IMR-90 (cell line): ENCODE results near the gene SERPINA4. TPM values are rescaled to one million over a fixed set of nuclear protein-coding genes. Genes with fewer than 3 reads are reported as not detected.

Source experiments
- ATAC-seq: fragments of 200-7000 bp; cut with Tn5 transposase; 2 replicates; pipeline ENCODE4 v1.9.1; 2020; ENCODE audit warnings: low read depth, mild to moderate bottlenecking, moderate library complexity
- BruUV-seq: library from RNA; stranded (reverse); fragments of 400-500 nt; replicated peaks from 2 replicates; lab custom pipeline; 2021; lab: Mats Ljungman, UMichigan
- CTCF ChIA-PET: fragments of 300-600 bp; formaldehyde crosslinking; extraction: SDS; loops from one replicate; lab custom pipeline; 2021; ENCODE audit warnings: antibody characterized with exemption; lab: Yijun Ruan, JAX
- POLR2A ChIA-PET: fragments of 300-600 bp; sonication (Branson Sonifier 250); formaldehyde crosslinking; loops from one replicate; lab custom pipeline; 2022; ENCODE audit warnings: antibody characterized with exemption; ENCODE audit not compliant: unreplicated experiment; lab: Charles Lee
- DNase-seq: peaks from one replicate; pipeline ENCODE4 v3.0.0; 2013
- H2AFZ ChIP-seq: replicated peaks from 2 replicates; pipeline ENCODE3; 2013; ENCODE audit warnings: low read length, mild to moderate bottlenecking; ENCODE audit not compliant: poor library complexity
- H2AK5ac ChIP-seq: 2 replicates; pipeline ENCODE4 v1.6.1; 2013; ENCODE audit warnings: low read depth, low read length, inconsistent platforms
- H2AK9ac ChIP-seq: replicated peaks from 2 replicates; pipeline ENCODE3; 2013; ENCODE audit warnings: mild to moderate bottlenecking, low read depth, low read length, moderate library complexity; ENCODE audit not compliant: poor library complexity
- H2BK120ac ChIP-seq: 2 replicates; pipeline ENCODE4 v1.6.1; 2013; ENCODE audit warnings: low read depth, low read length, inconsistent platforms
- H2BK15ac ChIP-seq: 3 replicates; pipeline ENCODE4 v1.6.1; 2013; ENCODE audit warnings: low read depth, low read length, inconsistent platforms
- H2BK20ac ChIP-seq: 2 replicates; pipeline ENCODE4 v1.6.1; 2013; ENCODE audit warnings: low read depth, mild to moderate bottlenecking, inconsistent platforms, low read length, moderate library complexity
- H2BK5ac ChIP-seq: 2 replicates; pipeline ENCODE4 v1.6.1; 2013; ENCODE audit warnings: mild to moderate bottlenecking, low read depth, low read length, inconsistent platforms; ENCODE audit not compliant: poor library complexity, severe bottlenecking
- H3K14ac ChIP-seq: replicated peaks from 2 replicates; pipeline ENCODE4 v1.6.1; 2013; ENCODE audit warnings: low read depth, low read length, inconsistent platforms
- H3K18ac ChIP-seq: 2 replicates; pipeline ENCODE4 v1.6.1; 2013; ENCODE audit warnings: low read depth, low read length, control low read depth
- H3K23ac ChIP-seq: 2 replicates; pipeline ENCODE4 v1.6.1; 2013; ENCODE audit warnings: low read depth, low read length, inconsistent platforms
- H3K27ac ChIP-seq: 2 replicates; pipeline ENCODE4 v1.5.1; 2013; ENCODE audit warnings: mild to moderate bottlenecking, control low read depth, low read length; ENCODE audit not compliant: insufficient read depth
- H3K27me3 ChIP-seq: 2 replicates; pipeline ENCODE4 v1.6.1; 2013; ENCODE audit warnings: low read length; ENCODE audit not compliant: control insufficient read depth, insufficient read depth
- H3K36me3 ChIP-seq: 2 replicates; pipeline ENCODE4 v1.6.1; 2013; ENCODE audit warnings: low read length, mixed read lengths; ENCODE audit not compliant: control insufficient read depth, insufficient read depth
- H3K4ac ChIP-seq: 2 replicates; pipeline ENCODE4 v1.6.1; 2013; ENCODE audit warnings: low read depth, low read length, inconsistent platforms
- H3K4me1 ChIP-seq: 2 replicates; pipeline ENCODE4 v1.6.1; 2013; ENCODE audit warnings: low read length, mixed read lengths; ENCODE audit not compliant: control insufficient read depth, insufficient read depth
- H3K4me2 ChIP-seq: 2 replicates; pipeline ENCODE4 v1.6.1; 2013; ENCODE audit warnings: low read depth, mild to moderate bottlenecking, control low read depth, low read length, moderate library complexity
- H3K4me3 ChIP-seq: 2 replicates; pipeline ENCODE4 v1.5.1; 2013; ENCODE audit warnings: low read depth, mild to moderate bottlenecking, control low read depth, low read length, moderate library complexity; ENCODE audit not compliant: insufficient read depth
- H3K56ac ChIP-seq: 2 replicates; pipeline ENCODE4 v1.6.1; 2013; ENCODE audit warnings: low read length, inconsistent platforms; ENCODE audit not compliant: insufficient read depth; ENCODE audit errors: extremely low read depth
- H3K79me1 ChIP-seq, 2 experiments: 2 replicates each; pipeline ENCODE4 v1.6.1; 2013; ENCODE audit warnings: low read length in 2 of 2, inconsistent platforms in 1 of 2, low read depth in 1 of 2
- H3K9ac ChIP-seq: 2 replicates; pipeline ENCODE4 v1.6.1; 2013; ENCODE audit warnings: low read depth, low read length, control low read depth
- H3K9me1 ChIP-seq: 2 replicates; pipeline ENCODE4 v1.6.1; 2013; ENCODE audit warnings: low read length, inconsistent platforms; ENCODE audit not compliant: insufficient read depth
- H3K9me3 ChIP-seq: 2 replicates; pipeline ENCODE4 v1.6.1; 2013; ENCODE audit warnings: low read length; ENCODE audit not compliant: control insufficient read depth, insufficient read depth
- H4K20me1 ChIP-seq: 2 replicates; pipeline ENCODE4 v1.6.1; 2013; ENCODE audit warnings: low read length, inconsistent platforms; ENCODE audit not compliant: insufficient read depth
- H4K5ac ChIP-seq: 2 replicates; pipeline ENCODE4 v1.6.1; 2013; ENCODE audit warnings: mild to moderate bottlenecking, low read depth, low read length, control low read depth
- H4K8ac ChIP-seq, 2 experiments: 2 replicates each; pipeline ENCODE4 v1.6.1; 2013; ENCODE audit warnings: low read depth in 2 of 2, low read length in 2 of 2, control low read depth in 1 of 2, inconsistent platforms in 1 of 2
- H4K91ac ChIP-seq: 2 replicates; pipeline ENCODE4 v1.6.1; 2013; ENCODE audit warnings: low read depth, low read length, inconsistent platforms; ENCODE audit not compliant: insufficient read depth
- BHLHE40 ChIP-seq: fragments of 150-350 bp; IDR thresholded peaks from 2 replicates; pipeline ENCODE4 v1.6.1; 2016; ENCODE audit warnings: mild to moderate bottlenecking, low read depth, low read length
- CEBPB ChIP-seq: IDR thresholded peaks from 2 replicates; pipeline ENCODE4 v1.6.1; 2012; ENCODE audit warnings: low read depth, low read length, improper control_type of control experiment
- CHD1 ChIP-seq: IDR thresholded peaks from 2 replicates; pipeline ENCODE4 v1.6.1; 2012; ENCODE audit warnings: low read depth, low read length, improper control_type of control experiment
- CTCF ChIP-seq: conservative IDR thresholded peaks from 2 replicates; pipeline ENCODE4 v1.5.1; 2012; ENCODE audit warnings: mild to moderate bottlenecking, low read depth, low read length, improper control_type of control experiment
- ELK1 ChIP-seq: fragments of 150-350 bp; IDR thresholded peaks from 2 replicates; pipeline ENCODE4 v1.6.1; 2016; ENCODE audit warnings: low read depth, mild to moderate bottlenecking, low read length, moderate library complexity, borderline replicate concordance
- FOS ChIP-seq: fragments of 150-350 bp; IDR thresholded peaks from 2 replicates; pipeline ENCODE4 v1.6.1; 2016; ENCODE audit warnings: low read depth, low read length
- MAFK ChIP-seq: IDR thresholded peaks from 2 replicates; pipeline ENCODE4 v1.6.1; 2012; ENCODE audit warnings: low read depth, low read length, improper control_type of control experiment
- MAZ ChIP-seq: IDR thresholded peaks from 2 replicates; pipeline ENCODE4 v1.6.1; 2012; ENCODE audit warnings: low read depth, mild to moderate bottlenecking, low read length, improper control_type of control experiment, moderate library complexity, borderline replicate concordance
- MXI1 ChIP-seq: IDR thresholded peaks from 2 replicates; pipeline ENCODE4 v1.6.1; 2012; ENCODE audit warnings: low read depth, mild to moderate bottlenecking, low read length, moderate library complexity, borderline replicate concordance
- NFE2L2 ChIP-seq: fragments of 150-350 bp; IDR thresholded peaks from 2 replicates; pipeline ENCODE4 v1.6.1; 2016; ENCODE audit warnings: low read depth, mild to moderate bottlenecking, low read length
- POLR2A ChIP-seq: IDR thresholded peaks from 2 replicates; pipeline ENCODE4 v1.6.1; 2012; ENCODE audit warnings: mild to moderate bottlenecking, low read depth, low read length
- RAD21 ChIP-seq: IDR thresholded peaks from 2 replicates; pipeline ENCODE4 v1.6.1; 2012; ENCODE audit warnings: low read length, improper control_type of control experiment
- RCOR1 ChIP-seq: IDR thresholded peaks from 2 replicates; pipeline ENCODE4 v1.6.1; 2012; ENCODE audit warnings: mild to moderate bottlenecking, low read length, improper control_type of control experiment; ENCODE audit not compliant: insufficient replicate concordance
- SMC3 ChIP-seq: fragments of 150-350 bp; IDR thresholded peaks from 2 replicates; pipeline ENCODE4 v1.6.1; 2016; ENCODE audit warnings: low read depth, mild to moderate bottlenecking, antibody characterized with exemption, low read length, moderate library complexity
- USF2 ChIP-seq: fragments of 150-350 bp; IDR thresholded peaks from 2 replicates; pipeline ENCODE4 v1.6.1; 2017; ENCODE audit warnings: mild to moderate bottlenecking, antibody characterized with exemption, low read length, low read depth
- dilution Hi-C: fragments of 300-500 bp; cut with HindIII; formaldehyde crosslinking; loops from one replicate; pipeline ENCODE4 v1.14.3; 2018; ENCODE audit warnings: low sequenced_read_pairs; ENCODE audit not compliant: unreplicated experiment
- in situ Hi-C: fragments of 300-500 bp; cut with MboI; formaldehyde crosslinking; loops from 3 replicates; pipeline ENCODE4 v1.14.3; 2019; ENCODE audit warnings: low sequenced_read_pairs, inconsistent platforms, mixed read lengths
- intact Hi-C: fragments of 100-400 bp; cut with micrococcal nuclease; formaldehyde crosslinking; loops from 2 replicates; pipeline ENCODE4 v1.10.0; 2022
- polyA plus RNA-seq, 3 experiments: library from polyadenylated mRNA; depleted of rRNA; stranded (reverse); fragments of >200 nt; gene quantifications; 2 replicates each; pipeline ENCODE4 v1.2.3, GENCODE V29; 2012; ENCODE audit warnings: low replicate concordance in 1 of 3
- total RNA-seq: library from RNA; depleted of rRNA; stranded (reverse); fragments of >200 nt; gene quantifications from 2 replicates; pipeline ENCODE4 v1.2.3, GENCODE V29; 2012

The SERPINA4 gene
- total and polyA plus RNA-seq, 2 of the 4 experiments (the other 2 are of a cell fraction): not detected

- Histone ChIP-seq H3K18ac (no peak overlapping the region), H3K9ac (no peak overlapping the region), H2BK120ac (no peak overlapping the region), H3K79me1 (no peaks in the 10 kb centered on the region), H4K5ac (no peak overlapping the region), H3K14ac (no peak overlapping the region), H3K9me1 (no peaks in the 10 kb centered on the region), H3K4me2 (no peak overlapping the region), H3K27me3 (no peaks in the 10 kb centered on the region), H4K8ac (no peak overlapping the region), H3K4ac (no peak overlapping the region), H3K27ac (no peak overlapping the region), H2BK15ac (no peak overlapping the region), H2AK9ac (no peak overlapping the region), H2AK5ac (no peak overlapping the region), H2AFZ (no peak overlapping the region), H3K23ac (no peak overlapping the region), H3K9me3 (no peaks in the 10 kb centered on the region), H3K36me3 (no peaks in the 10 kb centered on the region), H4K91ac (no peak overlapping the region), H3K4me3 (no peak overlapping the region), H4K20me1 (no peaks in the 10 kb centered on the region), H3K56ac (no peak overlapping the region), H2BK20ac (no peak overlapping the region), H2BK5ac (no peak overlapping the region), H3K4me1 (no peaks in the 10 kb centered on the region)
- TF ChIP-seq SMC3 (no peak), MXI1 (no peak), CTCF (no peak), NFE2L2 (no peak), RCOR1 (no peak), USF2 (no peak), BHLHE40 (no peak), CEBPB (no peak), MAFK (no peak), POLR2A (no peak), CHD1 (no peak), FOS (no peak), ELK1 (no peak), MAZ (no peak), RAD21 (no peak)
- no peak for DNase-seq
- ChIA-PET POLR2A (no interaction called here), CTCF (no interaction called here)
- intact Hi-C loops (no loop called here), dilution Hi-C loops (no loop called here), in situ Hi-C loops (no loop called here)
- no TSS peak for BruUV-seq
- no peak for ATAC-seq
Measured at GRCh38 chr14:94531187-94531586, 30.1 kb upstream of the SERPINA4 start.
